Measurements from ENCODE around the gene TMEM238. TPM values are rescaled to one million over a fixed set of nuclear protein-coding genes. Genes with fewer than 3 reads are reported as not detected.

TMEM238 gene
- total and polyA plus RNA-seq, 9 of the 15 experiments (the other 6 are each of a cell fraction or from before 2014, with no cell fraction given), result 0.18 to 5.1 (median 1.3) TPM; not detected in 4

GRCh38 chr19:55339889-55340783, 44.0 kb downstream of the TMEM238 start:
- Histone ChIP-seq H3K27ac (ENCODE audit: extremely low read depth, low read depth, low read length) (peak overlapping the region; percentile 97), H3K9me3 (replicated peaks; ENCODE audit: control insufficient read depth, insufficient read depth, low read depth, low read length) (no peaks in the 10 kb centered on the region), H3K4me2 (ENCODE audit: insufficient read depth, low read length) (peak overlapping the region; percentile 97), H3K4me3 (peak overlapping the region; percentile 92), H4K20me1 (replicated peaks; ENCODE audit: control insufficient read depth, insufficient read depth, low read length) (0 out of 2 replicates have a peak, but pooled peaks cover 6% of the 10 kb centered on the region), H3K79me2 (ENCODE audit: control insufficient read depth, insufficient read depth, low read length) (peaks cover 24% of the 10 kb centered on the region), H3K4me1 (replicated peaks in 1 of 2; ENCODE audit: control insufficient read depth in 2 of 2, insufficient read depth in 2 of 2, low read length in 2 of 2) (peaks cover 7 to 55% of the 10 kb centered on the region in 2 experiments; a peak in 4 of 5 replicates), H3K36me3 (ENCODE audit: control insufficient read depth, insufficient read depth, low read length) (peaks cover 32% of the 10 kb centered on the region; the same call in 2 of the 3 replicates), H3K9ac (ENCODE audit: insufficient read depth in 1 of 2, low read depth in 2 of 2, low read length in 2 of 2) (peak overlapping the region; percentile 97 to 99), H3K27me3 (ENCODE audit: control insufficient read depth in 2 of 2, insufficient read depth in 2 of 2, low read length in 2 of 2) (no peaks in the 10 kb centered on the region), H2AFZ (ENCODE audit: low read depth, low read length) (no peak overlapping the region), H3K9me1 (ENCODE audit: control insufficient read depth, insufficient read depth, low read length) (no peaks in the 10 kb centered on the region)
- no TSS peak for BruUV-seq (replicated peaks)
- FAIRE-seq (no peak), DNase-seq (ENCODE audit: extremely low read depth in 1 of 4, low spot score in 3 of 4) (peak; percentile 38 to 69 (median 48)), ATAC-seq (peak; percentile 3)
- ChIA-PET POLR2A (interaction anchor here (0.7 to 2.3 kb wide), 21 partner anchors 9 to 180 kb away, joined by 3 to 14 read pairs (median 5); partner anchors contain the start of genes HSPBP1, PPP6R1 and TMEM238), CTCF (ENCODE audit: low intra/inter-chr PET ratio) (no interaction called here)
- intact Hi-C loops (cut with micrococcal nuclease) (loop anchor here (5.0 kb wide), 1 partner anchor 38 kb away; no protein-coding TSS in a partner anchor), in situ Hi-C loops (cut with MboI) (no loop called here)
- WGBS (ENCODE audit: insufficient coverage, low coverage, missing lambda C conversion rate), result under 1% methylated on average over 16 of the region's 44 CpGs
- TF ChIP-seq AFF1 (IDR thresholded peaks at IDR 0.05; ENCODE audit: low read depth in 1 of 2, partially characterized antibody in 2 of 2) (no peak), HDGF (IDR thresholded peaks at IDR 0.05) (peak; percentile 83; the same call in 1 of the 2 replicates), GTF2E2 (tag; IDR thresholded peaks at IDR 0.05) (0 out of 2 replicates have a peak, but pooled peaks have one; percentile 70), FOXP1 (CRISPR knock-in tag; IDR thresholded peaks at IDR 0.05) (peak; percentile 68; the same call in 1 of the 2 replicates), CCNT2 (IDR thresholded peaks at IDR 0.05; ENCODE audit: borderline replicate concordance, extremely low read depth, insufficient read length, low read depth, low read length) (peak; percentile 46), SUPT5H (IDR thresholded peaks at IDR 0.05) (peak; percentile 76), CBX3 (IDR thresholded peaks at IDR 0.05; ENCODE audit: borderline replicate concordance in 1 of 2, low read length in 2 of 2) (no peak), CGGBP1 (CRISPR knock-in tag; IDR thresholded peaks at IDR 0.05) (no peak), SIX5 (IDR thresholded peaks at IDR 0.05; ENCODE audit: borderline replicate concordance in 1 of 2, insufficient read depth in 1 of 2, low read depth in 1 of 2, low read length in 2 of 2) (no peak), ZNF830 (CRISPR knock-in tag; IDR thresholded peaks at IDR 0.05) (no peak), ZFP36 (IDR thresholded peaks at IDR 0.05; ENCODE audit: low read depth, low read length, partially characterized antibody) (no peak), NR3C1 (CRISPR knock-in tag; IDR thresholded peaks at IDR 0.05) (no peak), ZBTB7A (IDR thresholded peaks at IDR 0.05; ENCODE audit: borderline replicate concordance, control insufficient read depth, low read depth, low read length) (peak; percentile 15; the same call in 1 of the 2 replicates), ATF1 (CRISPR knock-in tag; IDR thresholded peaks at IDR 0.05) (no peak), ATF1 (tag; IDR thresholded peaks at IDR 0.05) (no peak)
- TF ChIP-seq, protein P1, sequence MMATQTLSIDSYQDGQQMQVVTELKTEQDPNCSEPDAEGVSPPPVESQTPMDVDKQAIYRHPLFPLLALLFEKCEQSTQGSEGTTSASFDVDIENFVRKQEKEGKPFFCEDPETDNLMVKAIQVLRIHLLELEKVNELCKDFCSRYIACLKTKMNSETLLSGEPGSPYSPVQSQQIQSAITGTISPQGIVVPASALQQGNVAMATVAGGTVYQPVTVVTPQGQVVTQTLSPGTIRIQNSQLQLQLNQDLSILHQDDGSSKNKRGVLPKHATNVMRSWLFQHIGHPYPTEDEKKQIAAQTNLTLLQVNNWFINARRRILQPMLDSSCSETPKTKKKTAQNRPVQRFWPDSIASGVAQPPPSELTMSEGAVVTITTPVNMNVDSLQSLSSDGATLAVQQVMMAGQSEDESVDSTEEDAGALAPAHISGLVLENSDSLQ (IDR thresholded peaks at IDR 0.05), result no peak

All from K562 (cell line).